NK-92 treated with Interleukin-12 subunit alpha and Interleukin-12 subunit beta, amount 100 ng/mL, for 24 hours (cell line): ENCODE data around the gene TMEM31.
"Not testable (repeated sequence)": the region's sequence is repeated elsewhere in the genome, so short reads cannot be mapped to it uniquely, and the experiment has no call there.

Experiments used
- DNase-seq: peaks from one replicate; lab custom pipeline; 2025; lab: John Stamatoyannopoulos, UW

The TMEM31 gene

GRCh38 chrX:103726477-103726876 is 15.8 kb downstream of the TMEM31 start:
- DNase-seq, result no peak

GRCh38 chrX:103727115-103727514 is 16.4 kb downstream of the TMEM31 start:
- no peak for DNase-seq

- no peak for DNase-seq
Observed at GRCh38 chrX:103729015-103729414, 18.3 kb downstream of the TMEM31 start.

- DNase-seq, result no peak
Observed at GRCh38 chrX:103730147-103730795, 19.6 kb downstream of the TMEM31 start.

GRCh38 chrX:103730796-103731493 is 20.2 kb downstream of the TMEM31 start:
- DNase-seq, result no peak

GRCh38 chrX:103733017-103733416 is 22.3 kb downstream of the TMEM31 start:
- DNase-seq, result no peak

- no peak for DNase-seq
Observed at GRCh38 chrX:103734125-103734760, 23.5 kb downstream of the TMEM31 start.

GRCh38 chrX:103737696-103738095 is 27.0 kb downstream of the TMEM31 start:
- no peak for DNase-seq

- DNase-seq, result no peak
Observed at GRCh38 chrX:103739421-103739820, 28.7 kb downstream of the TMEM31 start.

- DNase-seq, result no peak
Observed at GRCh38 chrX:103741879-103742278, 31.2 kb downstream of the TMEM31 start.

GRCh38 chrX:103742339-103742738 is 31.6 kb downstream of the TMEM31 start:
- DNase-seq, result no peak

- DNase-seq, result no peak
Observed at GRCh38 chrX:103747163-103747562, 36.5 kb downstream of the TMEM31 start.

- DNase-seq, result no peak
Observed at GRCh38 chrX:103754401-103754800, 43.7 kb downstream of the TMEM31 start.

GRCh38 chrX:103756736-103757135 is 46.0 kb downstream of the TMEM31 start:
- no peak for DNase-seq

- DNase-seq, result no peak
Observed at GRCh38 chrX:103758555-103758954, 47.8 kb downstream of the TMEM31 start.

- not testable (repeated sequence) for DNase-seq
Observed at GRCh38 chrX:103763541-103763940, 52.8 kb downstream of the TMEM31 start.
